Mucosa of descending colon (tissue), 3 donors: ENCODE data around the gene CCDC57. TPM values are rescaled to one million over a fixed set of nuclear protein-coding genes. Genes with fewer than 3 reads are reported as not detected.

ENCODE experiments used
- ATAC-seq: fragments of 200-7000 bp; cut with Tn5 transposase; one replicate; pipeline ENCODE4 v1.9.1; 2020; ENCODE audit warnings: mild to moderate bottlenecking, moderate library complexity
- DNase-seq, 3 donors: peaks; one replicate each; pipeline ENCODE4 v3.0.0-alpha.2; 2020
- H3K36me3 ChIP-seq: fragments of 200-600 bp; one replicate; pipeline ENCODE4 v1.8.0; 2021; ENCODE audit warnings: low read depth, mild to moderate bottlenecking
- H3K4me1 ChIP-seq: fragments of 200-600 bp; one replicate; pipeline ENCODE4 v1.8.0; 2021; ENCODE audit warnings: low read depth, mild to moderate bottlenecking
- H3K4me3 ChIP-seq: fragments of 200-600 bp; one replicate; pipeline ENCODE4 v1.8.0; 2021; ENCODE audit warnings: mild to moderate bottlenecking
- H3K9me3 ChIP-seq: fragments of 200-600 bp; one replicate; pipeline ENCODE4 v1.8.0; 2021; ENCODE audit warnings: mild to moderate bottlenecking
- CTCF ChIP-seq: fragments of 200-600 bp; IDR thresholded peaks from one replicate; pipeline ENCODE4 v1.8.0; 2022; ENCODE audit warnings: antibody characterized with exemption, mild to moderate bottlenecking
- intact Hi-C, 2 donors: fragments of 100-400 bp; cut with DNase I in 1 of 2; cut with micrococcal nuclease in 1 of 2; formaldehyde crosslinking; loops; one replicate each; pipeline versions ENCODE4 v1.11.0 to v1.11.1; 2022; cut with DNase I, micrococcal nuclease
- total RNA-seq, 3 donors: library from RNA; stranded (reverse); fragmentation: NEBNext Ultra II Directional in 2 of 3; extraction: Animal tissue kit (Norgen Biotek cat#: 25700) in 2 of 3; gene quantifications; one replicate each; pipeline versions ENCODE4 v1.2.1 to v1.2.4, GENCODE V29; 2021 to 2023
- donor health status: DM: no; HTN: no; CAD: no; lungs with moderate emphysema.
- donor health status: DM: no; HTN: no; CAD: no.
- donor health status: DM: no; HTN: yes; CAD: no.

CCDC57 gene
- total RNA-seq, 3 donors from 2014 or later, result 41.3 to 46.3 (median 45.4) TPM

DNA sequence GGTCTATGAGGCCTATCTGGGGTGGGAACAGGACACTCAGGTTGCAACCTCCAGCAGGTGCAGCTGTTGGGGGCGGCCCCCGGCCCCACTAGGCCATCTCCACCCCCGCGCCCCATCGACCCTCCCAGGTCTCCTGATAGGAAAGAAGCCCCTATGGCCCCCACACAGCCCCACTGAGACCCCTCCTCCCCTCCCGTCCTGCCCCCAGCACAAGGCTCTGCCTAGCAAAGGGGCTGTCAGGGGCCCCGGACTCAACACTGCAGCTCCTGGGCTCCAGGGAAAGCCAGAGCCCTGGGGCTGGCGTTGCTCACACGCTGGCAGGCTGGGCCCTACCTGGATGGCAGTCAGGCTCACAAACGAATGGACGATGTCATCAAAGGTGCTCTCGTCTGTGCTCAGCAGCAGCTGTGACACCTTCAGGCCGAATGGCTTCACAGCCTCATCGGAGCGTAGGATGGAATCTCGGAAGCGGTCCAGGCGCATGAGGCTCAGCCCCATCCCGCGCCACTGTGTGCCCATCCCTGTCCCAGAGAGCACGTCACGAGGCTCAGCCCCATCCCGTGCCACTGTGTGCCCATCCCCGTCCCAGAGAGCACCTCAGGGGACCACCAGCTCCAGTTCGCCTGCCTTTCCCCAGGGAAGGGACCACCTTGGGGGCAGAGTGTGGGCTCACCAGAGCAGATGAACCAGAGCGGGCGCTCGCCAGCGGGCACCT is 121.9 kb downstream of the CCDC57 start:
- no peak overlapping the region for H3K4me3 ChIP-seq
- no peaks in the 10 kb centered on the region for H3K4me1 ChIP-seq
- H3K9me3 ChIP-seq, result no peaks in the 10 kb centered on the region
- no peak for DNase-seq
- TF ChIP-seq CTCF, result no peak
- H3K36me3 ChIP-seq, result peaks cover 27% of the 10 kb centered on the region
- ATAC-seq, result no peak
- intact Hi-C loops, result no loop called here

GRCh38 chr17:82089723-82090548 is 122.7 kb downstream of the CCDC57 start:
- H3K4me1 ChIP-seq, result no peaks in the 10 kb centered on the region

DNA sequence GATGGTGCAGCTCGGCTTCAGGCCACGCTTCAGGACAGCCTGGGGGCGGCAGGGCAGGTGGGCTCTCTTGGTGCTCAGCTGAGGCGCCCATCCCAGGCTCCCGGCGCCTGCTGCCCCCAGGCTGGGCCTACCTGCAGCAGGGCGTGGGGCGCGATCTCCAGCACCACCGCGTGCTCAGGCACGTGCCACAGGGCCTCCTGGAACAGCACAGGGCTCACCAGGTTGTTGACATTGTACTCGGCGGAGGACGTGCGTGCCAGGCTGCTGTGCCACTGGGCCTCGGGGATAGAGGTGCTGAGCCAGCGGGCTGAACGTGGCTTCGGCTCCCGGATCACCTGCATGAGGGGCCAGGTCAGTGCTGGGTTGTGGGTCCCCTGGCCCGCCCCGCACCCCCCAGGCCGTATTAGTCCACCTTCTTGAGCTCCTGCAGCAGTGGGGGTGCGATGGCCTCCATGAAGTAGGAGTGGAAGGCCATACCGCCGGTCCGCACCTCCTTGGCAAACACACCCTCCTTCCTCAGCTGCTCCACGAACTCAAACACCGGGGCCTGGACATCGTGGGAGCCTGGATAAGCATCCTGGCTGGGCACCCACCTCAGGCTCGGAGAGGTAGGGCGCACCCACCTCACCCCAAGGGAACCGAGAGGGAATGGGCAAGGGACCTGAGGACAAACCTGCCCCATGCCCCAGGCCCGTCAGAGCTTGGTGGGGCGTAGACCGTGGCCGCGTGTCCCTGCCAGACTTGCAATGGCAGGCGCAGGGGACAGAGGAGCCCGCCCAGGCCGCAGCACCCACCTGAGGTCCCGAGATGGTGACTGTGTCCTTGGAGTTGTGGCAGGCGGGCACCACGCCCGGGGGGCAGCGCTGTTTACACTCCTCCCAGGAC is 123.6 kb downstream of the CCDC57 start:
- Histone ChIP-seq H3K4me1 (no peaks in the 10 kb centered on the region), H3K36me3 (peaks cover 30% of the 10 kb centered on the region), H3K9me3 (no peaks in the 10 kb centered on the region), H3K4me3 (no peak overlapping the region)
- ATAC-seq, result no peak
- no peak for TF ChIP-seq CTCF
- DNase-seq, result peak in 1 of 3 donors; percentile 49
- intact Hi-C loops, result no loop called here

More at GRCh38 chr17:82089723-82090548, 122.7 kb downstream of the CCDC57 start:
- DNase-seq (no peak), ATAC-seq (no peak)
- Histone ChIP-seq H3K36me3 (peaks cover 30% of the 10 kb centered on the region), H3K4me3 (no peak overlapping the region), H3K9me3 (no peaks in the 10 kb centered on the region)
- no peak for TF ChIP-seq CTCF
- intact Hi-C loops, result no loop called here

GRCh38 chr17:82087961-82088837 is 124.4 kb downstream of the CCDC57 start:
- no peak for TF ChIP-seq CTCF
- H3K9me3 ChIP-seq, result no peaks in the 10 kb centered on the region
- intact Hi-C loops, result no loop called here
- peaks cover 29% of the 10 kb centered on the region for H3K36me3 ChIP-seq
- DNase-seq (peak in 1 of 3 donors; percentile 51), ATAC-seq (no peak)
- no peaks in the 10 kb centered on the region for H3K4me1 ChIP-seq
- no peak overlapping the region for H3K4me3 ChIP-seq
